Activated CD8-positive, alpha-beta memory T cell treated with anti-CD3 and anti-CD28 coated beads for 4 hours (primary cell): Measurements from ENCODE around the gene OR7G1.
"Not testable (repeated sequence)": the region's sequence is repeated elsewhere in the genome, so short reads cannot be mapped to it uniquely, and the experiment has no call there.

Experiments
- DNase-seq, 2 donors: peaks; one replicate each; pipeline ENCODE4 v3.0.0-alpha.2; 2020; ENCODE audit warnings: low read depth in 2 of 2

The OR7G1 gene

GRCh38 chr19:9078651-9079050, 36.9 kb downstream of the OR7G1 start:
- no peak for DNase-seq

- DNase-seq: no peak
Measured at GRCh38 chr19:9076901-9077300, 38.7 kb downstream of the OR7G1 start.

DNA sequence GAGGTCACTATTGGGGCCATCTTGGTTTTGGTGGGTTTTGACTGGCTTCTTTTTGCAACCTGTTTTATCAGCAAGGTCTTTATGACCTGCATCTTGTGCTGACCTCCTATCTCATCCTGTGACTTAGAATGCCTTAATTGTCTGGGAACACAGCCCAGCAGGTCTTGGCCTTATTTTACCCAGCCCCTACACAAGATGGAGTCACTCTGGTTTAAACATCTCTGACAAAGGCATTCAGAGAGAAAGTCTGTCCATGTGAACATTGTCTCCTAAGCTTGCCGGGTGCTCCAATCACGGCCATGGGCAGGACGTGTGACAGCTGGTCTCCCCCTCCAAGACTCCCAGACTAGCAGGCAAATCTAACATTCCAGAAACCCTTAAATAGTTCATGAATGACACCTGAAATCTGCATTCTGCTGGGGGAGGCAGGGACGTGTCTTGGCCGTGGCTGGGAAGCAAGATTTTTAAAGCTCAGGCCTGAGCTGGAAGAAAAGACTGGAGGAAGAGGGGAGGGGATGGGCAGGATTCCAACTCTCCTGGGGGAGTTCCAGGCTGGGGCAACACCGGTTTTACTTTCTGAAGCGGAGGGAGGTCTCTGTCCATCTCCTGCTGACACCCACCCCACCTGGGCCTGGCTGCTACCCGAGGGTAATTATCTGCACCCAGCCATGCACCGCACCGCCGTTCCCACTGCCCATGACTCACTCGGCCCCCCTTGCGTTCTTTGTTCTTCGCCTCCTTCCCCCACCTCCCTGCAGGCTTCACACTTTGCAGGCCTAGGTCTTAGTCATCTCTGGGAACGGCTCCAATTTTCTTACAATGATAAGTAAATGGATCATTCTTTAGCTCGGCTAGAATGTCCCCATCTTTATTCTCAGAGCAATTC, 40.3 kb downstream of the OR7G1 start:
- no peak for DNase-seq

DNA sequence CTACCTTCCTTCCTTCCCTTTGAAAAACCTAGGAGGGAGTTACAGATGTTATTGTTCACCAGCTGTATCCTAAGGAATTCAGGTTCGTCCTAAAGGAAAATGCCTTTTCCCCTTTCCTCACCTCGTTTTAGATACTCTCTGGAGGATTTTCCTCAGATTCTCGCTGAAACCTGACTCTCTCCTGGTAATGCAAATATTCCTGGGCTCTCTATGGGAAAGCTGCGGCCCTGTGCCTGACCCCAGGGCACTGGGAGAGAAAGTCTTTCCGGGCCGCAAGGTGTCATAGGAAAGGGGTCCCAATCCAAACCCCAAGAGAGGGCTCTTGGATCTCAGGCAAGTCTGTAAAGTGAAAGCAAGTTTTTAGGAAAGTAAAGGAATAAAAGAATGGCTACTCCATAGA, 41.8 kb downstream of the OR7G1 start:
- no peak for DNase-seq

DNA sequence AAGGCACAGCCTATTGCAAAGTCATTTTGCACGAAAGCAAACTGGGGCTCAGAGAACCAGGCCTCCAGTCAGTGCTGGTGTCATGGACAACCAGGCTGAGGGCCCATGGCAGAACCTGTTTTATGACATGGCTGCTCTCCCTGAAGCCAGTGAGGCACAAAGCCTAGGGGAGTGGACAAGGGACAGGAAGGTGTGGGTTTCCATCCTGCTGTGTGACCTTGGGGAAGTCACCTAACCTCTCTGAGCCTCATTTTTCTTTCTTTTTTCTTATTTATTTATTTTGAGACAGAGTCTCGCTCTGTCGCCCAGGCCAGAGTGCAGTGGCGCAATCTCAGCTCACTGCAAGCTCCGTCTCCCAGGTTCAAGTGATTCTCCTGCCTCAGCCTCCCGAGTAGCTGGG, 43.8 kb downstream of the OR7G1 start:
- DNase-seq: not testable (repeated sequence)

DNA sequence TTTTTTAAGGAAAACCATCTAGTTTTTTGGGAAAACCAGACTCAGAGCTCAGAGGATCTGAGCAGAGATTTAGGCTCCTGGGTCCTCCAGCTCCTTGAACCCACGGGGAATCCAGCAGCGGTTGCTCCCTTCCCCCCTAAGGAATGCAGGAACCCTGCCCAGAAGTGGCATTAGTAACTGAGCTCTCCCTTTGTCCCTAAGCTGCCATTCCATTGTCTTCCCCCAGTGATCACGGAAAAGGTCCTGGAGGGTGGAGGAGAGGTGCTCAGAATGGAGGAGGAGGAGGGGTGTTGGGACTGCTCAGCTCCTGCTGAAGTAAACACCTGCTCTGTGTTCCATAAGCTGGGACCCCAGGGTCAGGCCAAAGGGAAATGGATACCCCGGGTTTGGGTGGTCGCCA, 45.5 kb downstream of the OR7G1 start:
- no peak for DNase-seq

GRCh38 chr19:9065457-9066014, 50.0 kb downstream of the OR7G1 start:
- no peak for DNase-seq
